ENCODE results near the gene MZB1.
"Not testable (repeated sequence)": the region's sequence is repeated elsewhere in the genome, so short reads cannot be mapped to it uniquely, and the experiment has no call there.

The MZB1 gene

DNA sequence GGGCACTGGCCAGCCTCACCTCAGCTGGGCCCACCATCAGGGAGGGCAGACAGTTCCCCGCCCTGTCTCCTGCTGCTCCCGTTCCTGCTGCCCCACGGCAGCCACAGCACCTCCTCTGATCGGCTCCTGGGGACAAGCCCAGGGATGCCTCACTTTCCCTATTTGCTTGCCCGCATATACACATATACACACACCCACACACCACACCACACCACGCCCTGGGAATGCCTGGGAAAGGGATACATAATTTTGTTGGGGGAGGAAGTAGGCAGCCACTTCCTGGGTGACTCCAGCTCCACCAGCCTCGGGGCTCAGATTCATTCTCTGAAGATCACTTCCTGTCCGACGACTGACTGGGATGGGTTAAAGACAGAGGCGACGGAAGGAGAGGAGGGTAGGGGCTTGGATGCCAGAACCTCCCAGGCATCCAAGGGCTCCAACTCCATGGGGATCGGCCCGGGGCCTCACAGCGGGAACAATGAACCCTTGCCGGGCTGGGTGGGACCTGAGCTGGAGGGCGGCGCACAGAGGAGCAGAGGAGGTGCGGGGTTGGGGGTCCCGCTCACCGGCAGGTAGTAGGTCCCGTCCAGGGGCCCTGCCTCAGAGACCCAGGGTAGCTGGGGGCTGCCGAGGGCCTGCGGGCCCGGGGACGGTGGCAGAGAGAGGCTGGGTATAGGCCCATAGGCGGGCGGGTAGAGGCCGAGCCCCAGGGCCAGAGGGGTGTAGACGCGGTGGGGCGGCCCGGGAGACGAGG is 2.0 kb upstream of the MZB1 start:
- no peak for DNase-seq

DNA sequence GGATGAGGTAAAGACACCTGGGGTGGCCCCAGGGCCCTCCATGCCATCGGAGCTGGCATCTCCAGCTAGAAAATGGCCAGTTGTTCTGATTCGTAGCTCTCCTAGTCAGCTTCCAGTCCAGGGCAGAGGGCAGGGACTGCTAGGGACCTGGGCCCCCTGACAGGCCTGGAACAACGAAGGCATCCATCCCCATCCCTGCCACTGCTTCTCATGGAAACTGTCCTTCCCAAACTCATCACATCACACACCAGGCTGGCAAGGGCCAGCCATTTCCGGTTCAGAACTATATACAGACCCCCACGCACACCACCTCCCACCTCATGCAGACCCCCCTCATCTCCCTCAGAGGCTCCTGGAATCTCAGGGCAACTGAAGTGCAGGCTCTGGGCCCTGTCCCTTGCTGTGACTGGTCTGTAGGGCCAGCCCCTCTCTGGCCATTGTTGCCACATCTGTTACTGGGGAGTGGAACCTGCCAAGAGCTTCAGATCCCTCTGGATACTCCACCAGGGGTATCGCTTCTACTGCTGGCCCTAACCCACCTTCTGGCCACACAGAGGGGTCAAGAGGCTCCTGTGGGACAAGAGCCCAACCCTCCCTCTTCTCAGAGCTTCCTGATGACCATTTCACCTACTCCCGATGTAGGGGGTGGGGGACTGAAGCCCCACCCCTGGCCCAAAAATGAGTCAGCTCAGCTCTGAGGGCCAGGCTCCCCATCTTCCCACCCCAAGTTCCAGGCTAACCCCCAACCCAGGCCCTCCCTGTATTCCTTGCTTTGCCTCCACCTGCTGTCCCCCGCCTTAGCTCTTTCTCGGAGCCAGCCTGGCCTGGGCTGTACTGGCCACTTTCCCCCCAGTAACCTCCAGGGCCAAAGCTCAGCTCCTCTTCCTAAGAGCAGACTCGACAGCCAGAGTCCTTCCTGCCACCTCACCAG is 1.2 kb upstream of the MZB1 start:
- DNase-seq = no peak

DNA sequence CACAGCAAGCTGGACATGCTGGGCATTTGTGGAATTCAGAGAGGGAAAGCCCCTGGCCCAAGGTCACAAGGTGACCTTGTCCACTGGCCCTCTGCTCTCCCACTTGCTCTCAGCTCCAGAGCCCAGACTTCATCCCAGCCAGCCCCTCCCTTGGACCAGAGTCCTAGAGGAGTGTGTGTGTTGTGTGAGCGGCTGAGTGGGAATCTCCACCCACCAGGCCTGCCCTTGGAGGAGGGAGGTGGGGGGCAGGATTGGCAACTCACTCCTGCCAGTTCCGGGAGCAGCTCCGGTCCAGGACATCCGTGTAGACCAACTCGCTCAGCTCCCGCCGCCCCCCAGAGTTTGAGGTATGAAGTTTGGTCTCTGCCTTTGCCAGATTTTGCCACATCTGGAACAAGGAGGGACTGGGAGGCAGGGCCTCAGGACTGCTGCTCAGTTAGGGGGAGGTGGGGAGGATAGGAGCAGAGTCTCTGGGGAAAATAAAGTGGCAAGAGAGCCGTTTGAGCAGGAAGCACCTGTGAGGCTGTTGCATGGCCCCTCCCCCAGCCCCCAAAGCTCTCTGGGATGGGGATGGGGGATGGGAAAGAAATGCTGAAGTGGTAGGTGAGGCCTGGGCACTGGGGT is 1.4 kb downstream of the MZB1 start:
- DNase-seq = no peak

DNA sequence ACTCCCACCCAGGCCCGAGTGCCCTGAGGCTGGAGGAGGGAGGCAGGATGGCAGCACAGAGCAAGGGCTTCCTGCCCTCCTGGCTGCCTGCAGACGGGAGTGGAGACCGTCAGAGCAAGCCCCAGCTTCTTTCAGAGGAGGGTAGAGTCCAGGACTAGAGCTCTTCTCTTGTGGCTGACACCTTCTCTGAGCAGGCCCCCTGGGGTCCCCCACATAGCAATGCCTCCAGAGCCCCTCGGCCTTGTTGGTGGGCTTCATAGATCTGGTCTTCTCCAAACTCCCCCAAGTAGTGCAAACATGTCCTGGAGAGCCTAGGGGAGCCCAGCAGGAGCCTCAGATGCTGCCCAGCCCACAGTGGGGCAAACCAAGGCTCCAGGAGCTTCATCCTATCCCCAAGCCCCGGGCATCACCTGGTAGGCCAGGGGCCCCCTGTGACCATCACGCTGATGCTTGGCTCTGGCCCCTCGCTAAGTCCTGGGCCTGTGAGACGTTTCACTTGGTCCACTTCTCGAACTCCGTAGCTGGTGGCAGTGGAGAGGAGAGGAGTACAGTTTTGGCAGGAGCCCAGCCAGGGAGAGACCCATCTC is 2.0 kb downstream of the MZB1 start:
- no peak for DNase-seq

DNA sequence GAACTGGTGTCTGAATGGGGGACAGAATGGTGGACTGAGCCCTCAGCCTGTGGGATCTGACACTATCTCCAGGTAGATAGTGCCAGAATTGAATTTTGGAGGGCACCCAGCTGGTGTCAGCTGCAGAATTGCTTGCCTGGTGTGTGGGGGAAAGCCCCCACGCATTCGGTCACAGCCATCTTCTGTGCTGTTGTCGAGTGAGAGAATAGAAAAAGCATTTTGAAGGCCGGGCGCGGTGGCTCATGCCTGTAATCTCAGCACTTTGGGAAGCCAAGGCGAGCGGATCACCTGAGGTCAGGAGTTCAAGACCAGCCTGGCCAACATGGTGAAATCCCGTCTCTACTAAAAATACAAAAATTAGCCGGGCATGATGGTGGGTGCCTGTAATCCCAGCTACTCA is 2.8 kb downstream of the MZB1 start:
- not testable (repeated sequence) for DNase-seq

DNA sequence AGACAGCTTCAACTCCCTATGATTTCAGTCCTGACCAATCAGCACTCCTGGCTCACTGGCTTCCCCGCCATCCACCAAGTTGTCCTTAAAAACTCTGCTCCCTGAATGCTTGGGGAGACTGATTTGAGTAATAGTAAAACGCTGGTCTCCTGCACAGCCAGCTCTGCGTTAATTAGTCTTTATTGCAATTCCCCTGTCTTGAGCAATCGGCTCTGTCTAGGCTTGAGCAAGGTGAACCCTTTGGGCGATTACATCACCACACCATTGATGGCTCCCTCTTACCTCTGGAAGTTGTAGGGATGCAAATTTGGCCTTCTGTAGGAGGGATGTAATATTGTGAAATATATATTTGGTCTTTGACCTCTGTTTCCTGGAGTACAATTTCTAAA is 3.7 kb downstream of the MZB1 start:
- no peak for DNase-seq

DNA sequence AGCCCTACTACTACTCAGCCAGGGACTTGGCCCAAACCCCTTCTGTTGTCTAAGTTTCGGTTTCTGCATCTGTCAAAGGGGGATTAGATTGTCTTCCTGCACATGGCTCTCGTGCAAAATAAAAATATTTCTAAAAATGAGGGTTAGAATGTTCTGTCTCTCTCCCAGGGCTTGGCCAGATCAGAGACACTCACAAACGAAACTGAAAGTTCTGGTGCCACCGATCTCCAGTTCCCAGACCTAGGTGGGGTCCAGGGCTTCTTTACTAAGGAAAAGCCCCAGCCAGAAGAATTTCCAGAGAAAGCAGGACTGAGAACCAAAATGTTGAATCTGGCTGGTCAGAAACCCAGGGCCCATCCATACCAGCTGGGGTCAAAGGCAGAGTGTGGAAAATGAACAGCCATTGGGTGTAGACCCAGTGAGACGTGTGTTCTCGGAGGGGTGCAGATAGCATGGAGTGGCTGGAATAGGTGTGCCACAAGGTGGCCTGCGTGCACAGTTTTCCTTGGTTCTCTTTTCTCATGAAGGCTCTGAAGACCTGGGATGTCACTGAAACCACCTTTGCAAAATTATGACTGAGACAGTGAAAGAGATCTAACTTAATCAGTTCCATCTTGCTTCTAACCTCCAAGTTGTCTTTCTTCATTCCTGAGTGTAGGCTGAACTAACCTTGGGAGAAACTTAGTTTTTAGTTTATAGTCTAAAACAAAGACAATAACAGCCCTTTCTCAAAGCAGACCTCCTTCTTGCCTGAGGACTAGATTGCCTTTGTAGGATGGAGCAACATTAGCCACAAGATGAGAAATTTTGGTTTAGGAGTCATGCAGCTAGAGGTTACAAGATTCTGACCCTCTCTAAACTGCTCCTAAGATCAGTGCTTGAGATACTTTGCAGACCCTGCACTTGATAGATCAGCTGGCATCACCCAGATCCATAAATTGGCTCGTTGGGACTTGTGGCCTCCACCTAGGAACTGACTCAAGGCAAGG is 4.4 kb downstream of the MZB1 start:
- no peak for DNase-seq

DNA sequence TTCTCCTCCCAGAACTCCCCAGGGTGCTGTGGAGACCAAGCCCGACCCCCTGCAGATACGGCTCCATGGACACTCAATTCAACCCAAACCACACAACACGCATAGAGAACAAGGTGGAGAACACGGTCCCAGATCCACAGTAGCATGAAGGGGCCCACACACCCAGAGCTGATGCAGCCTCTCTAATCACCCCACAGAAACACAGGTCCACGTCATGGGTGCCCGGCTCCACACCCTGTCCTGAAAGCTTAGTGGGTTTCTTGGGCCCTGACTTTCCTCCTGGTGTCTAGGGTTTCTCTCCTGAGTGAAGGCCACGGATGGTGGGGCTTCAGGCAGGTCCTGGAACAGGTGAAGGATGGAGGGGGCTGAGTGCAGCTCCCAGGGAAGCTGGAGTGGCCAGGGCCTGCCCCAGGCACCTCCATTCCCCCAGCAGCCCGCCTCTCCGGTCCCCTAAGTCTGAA is 5.1 kb downstream of the MZB1 start:
- no peak for DNase-seq

DNA sequence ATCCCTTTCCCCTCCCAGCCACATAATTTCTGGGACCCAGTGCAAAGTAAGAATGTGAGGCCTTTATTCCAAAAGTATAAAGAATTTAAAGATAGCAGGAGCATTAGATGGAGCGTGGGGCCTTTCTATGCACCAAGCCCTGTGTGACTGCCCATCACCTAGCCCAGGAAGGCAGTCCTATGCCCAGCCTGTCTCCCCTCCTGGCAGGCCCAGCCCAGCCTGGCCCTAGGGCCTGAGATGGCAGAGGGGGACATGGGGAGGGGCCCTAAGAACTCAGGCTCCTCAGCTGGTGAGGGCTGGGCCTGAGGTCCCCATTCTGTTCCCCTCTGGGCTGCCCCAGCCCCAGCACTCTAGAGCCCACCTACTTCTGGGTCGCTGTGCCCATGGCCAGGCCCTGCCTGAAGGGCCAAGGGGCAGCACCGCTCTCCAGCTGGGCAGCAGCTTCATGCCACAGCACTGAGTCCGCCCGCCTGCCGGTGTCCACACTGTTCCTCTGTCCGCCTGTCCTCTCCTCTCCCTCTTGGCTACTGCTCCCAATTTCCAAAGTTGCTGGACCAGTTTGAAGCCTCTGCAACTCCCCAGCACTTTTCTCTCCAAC is 5.6 kb downstream of the MZB1 start:
- no peak for DNase-seq

DNA sequence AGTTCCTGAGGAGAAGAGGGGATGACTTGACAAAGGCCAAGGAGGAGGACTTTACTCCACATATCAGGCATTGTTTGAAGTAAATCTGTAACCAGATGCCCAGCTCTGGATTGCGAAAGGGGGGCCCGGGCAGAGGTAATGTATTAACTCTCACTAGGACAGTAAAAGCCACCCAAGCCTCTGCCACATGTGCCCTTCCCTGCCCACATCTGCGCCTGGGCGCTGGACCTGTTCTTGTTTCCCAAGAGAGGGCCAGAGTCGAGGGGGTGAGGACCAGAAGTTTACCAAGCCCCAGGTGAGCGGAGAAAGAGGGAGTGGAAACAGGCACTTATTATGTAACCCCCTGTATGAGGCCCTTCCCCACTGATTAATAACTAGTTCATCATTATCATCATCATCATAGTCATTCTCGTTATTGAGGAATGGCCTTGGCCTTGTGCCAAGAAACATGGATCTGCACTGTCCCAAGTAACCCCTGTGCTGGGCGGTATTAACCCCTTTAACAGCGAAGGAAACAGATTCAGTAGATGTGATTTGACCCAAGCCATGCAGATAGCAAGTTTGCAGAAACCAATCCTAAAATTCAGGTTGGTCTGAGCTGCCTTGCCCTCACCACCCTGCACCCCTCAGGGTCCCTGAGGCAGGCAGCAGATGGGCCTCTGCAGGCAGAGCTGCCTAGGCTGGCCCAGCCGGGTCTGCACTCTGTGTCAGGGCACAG is 6.3 kb downstream of the MZB1 start, which contains the start of gene SLC23A1:
Gene SLC23A1 (minus strand): TSS at position 23 of the 718 bp plus-strand sequence. CDS start 44 bp downstream, outside the sequence.
- no peak for DNase-seq

DNA sequence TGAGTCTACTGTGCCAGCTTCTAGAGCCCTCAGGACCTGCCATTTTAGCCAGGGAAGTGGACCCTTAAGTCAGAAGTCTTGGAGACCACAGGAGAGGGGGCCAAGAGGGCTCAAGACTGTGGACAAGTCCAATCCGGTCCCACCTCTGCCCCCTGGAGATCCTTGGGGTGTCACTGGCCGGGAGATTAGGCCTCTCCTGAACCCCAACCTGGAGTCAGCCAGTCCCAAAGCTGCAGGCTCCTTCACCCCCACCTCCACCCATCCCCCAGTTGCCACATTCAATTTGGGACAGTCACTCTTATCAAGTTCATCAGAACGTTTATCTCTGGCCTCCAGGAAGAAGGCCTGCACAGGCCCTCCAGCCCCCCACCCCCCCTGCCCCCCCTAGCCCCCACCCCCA is 6.9 kb downstream of the MZB1 start:
- DNase-seq = no peak

DNA sequence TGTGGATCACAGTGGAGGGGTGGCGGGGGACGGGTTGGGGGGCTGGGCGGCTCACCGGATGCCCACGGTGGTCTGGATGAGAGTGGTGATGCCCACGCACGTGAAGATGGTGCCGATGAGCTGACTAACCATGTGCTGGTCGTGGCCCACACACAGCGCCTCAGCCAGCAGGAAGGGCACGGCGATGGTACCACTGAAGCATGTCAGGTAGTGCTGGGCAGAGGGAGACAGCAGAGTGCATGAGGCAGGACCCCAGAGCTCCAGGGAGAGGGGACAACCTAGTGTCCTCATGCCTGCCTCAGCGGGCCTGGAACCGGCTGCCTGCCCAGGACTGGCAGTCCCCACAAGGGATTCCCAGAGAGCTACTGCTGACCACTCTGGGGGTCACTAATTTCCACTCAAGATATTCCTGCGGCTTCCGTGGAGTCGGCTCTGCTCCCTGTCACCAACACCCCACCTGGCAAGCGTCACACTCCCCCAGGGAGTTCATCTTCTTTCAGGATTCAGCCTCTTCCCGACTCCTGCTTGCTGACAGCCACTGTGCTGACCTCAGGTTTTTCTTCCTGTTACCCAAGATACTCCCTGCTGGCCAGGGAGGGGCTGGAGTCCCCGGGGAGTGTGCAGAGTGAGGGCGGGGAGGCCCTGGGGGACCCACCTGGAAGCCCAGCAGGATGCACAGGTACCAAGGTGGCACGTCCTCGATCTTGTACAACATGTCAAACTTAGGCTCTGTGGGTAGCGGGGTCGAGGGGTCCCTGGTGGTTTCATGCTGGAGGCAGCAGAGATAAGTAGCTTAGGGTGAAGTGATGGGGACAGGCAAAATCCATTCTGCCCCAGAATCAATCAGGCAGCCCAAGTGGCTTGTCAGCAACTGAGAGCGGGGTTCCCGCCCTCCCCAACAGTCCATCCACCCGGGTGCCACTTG is 7.6 kb downstream of the MZB1 start:
- DNase-seq = no peak

DNA sequence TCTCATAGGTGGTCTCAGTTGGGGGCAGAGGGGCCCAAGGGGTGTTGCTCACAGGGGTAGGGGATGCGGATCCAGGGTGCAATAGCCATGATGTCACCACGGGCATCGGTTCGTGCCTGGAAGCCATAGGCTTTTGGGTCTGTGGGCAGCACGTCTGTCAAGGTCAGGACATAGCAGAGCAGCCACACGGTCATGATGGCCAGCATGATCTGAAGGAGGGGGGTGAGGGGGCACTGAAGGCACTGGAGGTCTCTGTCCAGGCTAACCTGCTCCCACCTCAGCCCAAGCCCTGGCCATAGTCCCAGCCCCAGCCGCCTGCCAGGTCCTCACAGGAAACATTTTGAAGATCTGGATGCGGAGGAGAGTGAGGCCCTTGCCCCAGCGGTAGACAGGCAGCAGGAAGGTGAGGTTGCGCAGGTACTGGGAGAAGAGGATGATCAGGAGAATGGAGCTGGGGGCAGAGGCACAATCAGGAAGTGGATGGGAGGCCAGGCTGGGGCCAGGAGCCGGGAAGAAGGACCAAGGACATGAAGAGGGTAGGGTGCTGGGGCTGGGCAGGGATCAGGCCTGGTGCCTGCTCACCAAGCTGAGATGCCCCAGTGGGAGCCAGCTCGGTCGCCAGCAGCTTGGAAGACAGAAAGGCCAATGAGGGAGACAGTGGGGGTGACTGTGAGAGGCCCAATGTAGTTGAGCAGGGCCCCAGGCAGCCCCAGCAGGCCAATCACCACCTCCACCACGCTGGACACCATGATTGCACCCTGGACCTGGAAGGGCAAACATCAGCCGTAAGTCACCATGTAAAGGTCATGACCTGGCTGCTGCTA is 9.9 kb downstream of the MZB1 start:
- no peak for DNase-seq

DNA sequence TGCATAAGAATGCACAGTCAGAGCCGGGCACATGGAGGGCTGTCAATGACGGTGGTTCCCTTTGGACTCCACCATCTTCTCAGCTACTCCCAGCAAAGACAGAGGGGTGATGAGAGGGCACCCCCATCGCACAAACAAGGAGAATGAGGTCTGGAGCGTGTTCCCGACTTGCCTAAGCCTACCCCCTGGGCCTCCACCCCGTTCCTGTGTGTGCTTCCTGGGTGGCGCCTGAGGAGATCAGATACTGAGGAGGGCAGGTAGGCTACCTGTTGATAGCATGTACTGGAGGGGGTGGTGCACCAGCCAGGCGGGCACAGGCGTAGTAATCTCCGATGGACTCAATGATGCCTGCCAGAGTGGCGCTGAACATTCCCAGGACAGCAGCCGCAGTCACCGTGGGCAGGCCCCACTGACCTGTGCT is 10.8 kb downstream of the MZB1 start:
- DNase-seq = no peak

DNA sequence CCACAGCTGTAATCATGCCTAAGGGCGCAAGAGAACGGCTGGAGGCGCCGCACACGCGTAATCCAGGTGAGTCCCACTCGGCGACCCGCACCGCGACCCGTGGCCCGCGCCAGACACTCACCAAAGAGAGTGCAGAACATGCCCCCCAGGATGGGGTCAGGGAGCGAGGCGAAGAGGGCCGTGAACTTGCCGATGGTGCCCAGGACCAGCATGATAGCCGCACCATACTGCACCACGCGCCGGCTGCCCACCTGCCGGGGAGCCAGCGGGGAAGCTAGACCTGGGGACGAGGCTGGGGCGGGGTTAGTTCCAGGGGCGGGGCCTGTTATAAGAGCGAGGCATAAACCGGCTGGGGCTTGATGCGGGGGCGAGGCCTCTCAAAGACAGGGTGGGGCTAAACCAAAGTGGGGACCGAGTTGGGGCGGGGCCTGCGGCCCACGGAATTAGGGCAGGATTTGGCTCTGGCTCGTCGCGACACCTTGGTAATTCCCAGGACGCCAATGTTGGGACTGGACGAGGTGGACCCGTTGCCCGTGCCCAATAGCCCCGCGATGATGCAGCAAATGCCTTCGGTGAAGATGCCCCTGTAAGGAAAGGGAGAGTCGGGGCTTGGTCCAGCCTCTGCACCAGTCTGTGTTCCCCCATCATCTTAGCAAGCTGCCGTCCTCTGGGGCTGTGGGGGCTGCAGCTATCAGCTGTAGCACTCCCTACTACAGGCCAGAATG is 11.4 kb downstream of the MZB1 start:
- DNase-seq = no peak

DNA sequence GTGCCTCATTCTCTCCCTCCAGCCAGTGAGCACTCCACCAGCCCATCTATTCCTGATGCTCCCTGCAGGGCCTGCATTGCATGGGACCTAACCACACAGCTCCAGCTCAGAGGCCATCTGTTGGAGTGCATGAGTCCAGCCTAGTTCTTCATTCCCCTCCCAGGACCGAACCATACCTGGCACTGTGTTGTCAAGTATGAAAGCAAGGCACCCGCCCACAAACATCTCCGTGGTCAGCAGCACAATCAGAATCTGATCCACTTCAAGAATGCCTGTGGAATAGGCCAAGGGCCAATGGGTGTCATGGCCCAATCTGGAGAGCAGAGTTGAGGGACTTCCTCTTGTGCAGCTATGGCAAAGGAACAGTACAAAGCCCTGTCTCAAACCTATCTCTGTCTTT is 12.5 kb downstream of the MZB1 start:
- DNase-seq = no peak

DNA sequence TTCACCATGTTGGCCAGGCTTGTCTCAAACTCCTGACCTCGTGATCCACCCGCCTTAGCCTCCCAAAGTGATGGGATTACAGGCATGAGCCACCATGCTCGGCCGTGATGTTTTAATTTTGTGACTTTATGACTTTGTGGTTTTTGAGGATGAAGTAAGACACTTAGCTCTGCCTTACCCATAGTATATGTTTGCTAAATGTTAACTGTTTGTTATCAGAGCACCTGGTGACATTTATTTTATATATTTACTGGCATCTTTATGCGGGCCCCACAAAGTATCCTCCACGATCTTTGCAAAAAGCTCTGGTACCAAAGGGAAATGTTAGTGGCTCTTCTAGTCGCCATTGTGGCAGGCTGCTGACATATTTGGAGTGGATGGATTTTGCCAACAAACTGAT is 13.3 kb downstream of the MZB1 start:
- no peak for DNase-seq

DNA sequence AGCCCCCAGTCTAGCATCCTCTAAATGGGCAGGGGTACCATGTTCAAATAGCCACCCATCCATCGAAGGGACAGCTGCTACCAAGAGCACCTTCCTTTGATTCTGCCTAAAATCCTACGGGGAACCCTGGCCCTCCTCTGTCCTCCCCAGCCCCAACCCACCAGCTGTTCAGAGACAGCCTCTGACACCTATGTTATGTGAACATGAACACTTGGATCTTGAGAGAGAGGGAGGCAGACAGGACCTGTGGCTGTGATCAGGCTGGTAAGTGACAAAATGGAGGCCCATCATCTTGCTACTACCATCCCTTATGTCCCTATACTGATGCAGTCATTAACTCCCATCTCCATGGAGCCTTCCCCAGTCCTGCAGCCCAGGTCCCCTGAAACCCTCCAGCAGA is 14.8 kb downstream of the MZB1 start:
- DNase-seq = no peak

Data from midbrain (tissue), 1 donor.